ENCODE data around the gene TMSB4X.
A peak's percentile ranks its signal among the peaks of the same experiment; 100 is the strongest.
"Not testable (repeated sequence)": the region's sequence is repeated elsewhere in the genome, so short reads cannot be mapped to it uniquely, and the experiment has no call there.

TMSB4X gene

GRCh38 chrX:12978205-12979025 is 3.5 kb downstream of the TMSB4X start:
- TF ChIP-seq CTCF (IDR thresholded peaks at IDR 0.05; ENCODE audit: low read depth, low read length): no peak
- H3K4me3 ChIP-seq (ENCODE audit: low read depth, low read length): peak overlapping the region; percentile 84

DNA sequence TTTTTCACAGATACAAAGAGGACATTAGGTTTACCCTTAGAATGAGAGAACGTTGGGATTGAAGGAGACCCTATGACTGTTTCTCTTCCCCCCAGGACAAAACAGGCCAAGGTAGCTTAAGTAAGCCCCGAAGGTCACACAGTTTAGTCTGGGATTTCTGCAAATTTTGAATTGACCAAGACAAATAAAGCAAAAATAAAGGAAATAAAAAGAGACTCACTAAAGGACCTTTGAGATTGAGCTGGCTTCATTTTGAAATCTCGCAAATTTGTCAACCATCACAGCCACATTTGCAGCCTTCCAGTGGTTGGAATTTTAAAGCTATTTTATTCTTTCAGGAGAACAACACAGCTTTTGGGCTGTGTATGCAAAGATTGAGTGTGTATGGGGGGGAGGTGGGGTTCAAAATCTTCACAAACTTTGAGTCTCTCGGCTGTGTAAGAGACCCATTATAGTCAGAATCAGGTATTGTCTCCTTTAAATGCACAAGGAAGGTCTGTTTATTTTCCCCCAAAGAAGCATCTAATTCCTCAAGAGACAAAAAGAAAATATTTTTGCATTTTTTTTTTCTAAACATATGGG is 4.2 kb downstream of the TMSB4X start:
- no peak overlapping the region for H3K4me3 ChIP-seq (ENCODE audit: low read depth, low read length)
- TF ChIP-seq CTCF (IDR thresholded peaks at IDR 0.05; ENCODE audit: low read depth, low read length): no peak

DNA sequence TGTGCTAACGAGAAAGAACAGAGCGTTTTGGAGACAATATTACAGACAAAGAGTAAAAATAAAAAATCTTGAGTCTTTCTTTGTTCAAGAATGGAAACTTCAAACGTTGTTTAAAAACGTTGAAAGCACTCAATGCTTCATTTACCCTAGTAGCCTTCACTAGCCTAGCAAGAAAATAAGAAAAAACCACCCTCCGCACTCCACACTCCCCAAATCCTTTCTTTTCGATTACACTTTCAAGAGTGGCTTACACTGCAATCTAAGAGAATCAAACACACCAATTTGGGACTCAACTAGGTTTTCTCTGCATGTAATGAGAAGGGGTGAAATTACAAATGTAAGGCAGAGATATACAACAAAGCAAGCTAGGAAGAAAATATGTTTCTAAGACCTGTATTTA is 4.7 kb downstream of the TMSB4X start:
- no peak for TF ChIP-seq CTCF (IDR thresholded peaks at IDR 0.05; ENCODE audit: low read depth, low read length)
- H3K4me3 ChIP-seq (ENCODE audit: low read depth, low read length): no peak overlapping the region

DNA sequence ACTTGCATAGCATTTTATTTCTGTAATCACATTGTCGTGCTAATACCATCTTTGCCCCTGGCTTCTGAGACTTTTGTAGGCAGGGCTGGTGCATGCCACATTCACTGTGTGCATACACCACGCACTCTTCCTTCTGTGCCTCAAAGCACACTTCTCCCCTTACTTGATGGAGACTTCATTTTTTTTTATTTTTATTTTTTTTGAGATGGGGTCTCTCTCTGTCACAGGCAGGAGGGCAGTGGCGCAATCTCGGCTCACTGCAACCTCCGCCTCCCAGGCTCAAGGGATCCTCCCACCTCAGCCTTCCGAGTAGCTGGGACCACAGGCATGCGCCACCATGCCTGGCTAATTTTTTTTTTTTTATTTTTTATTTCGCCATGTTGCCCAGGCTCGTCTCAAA is 5.1 kb downstream of the TMSB4X start:
- H3K4me3 ChIP-seq (ENCODE audit: low read depth, low read length): not testable (repeated sequence)

DNA sequence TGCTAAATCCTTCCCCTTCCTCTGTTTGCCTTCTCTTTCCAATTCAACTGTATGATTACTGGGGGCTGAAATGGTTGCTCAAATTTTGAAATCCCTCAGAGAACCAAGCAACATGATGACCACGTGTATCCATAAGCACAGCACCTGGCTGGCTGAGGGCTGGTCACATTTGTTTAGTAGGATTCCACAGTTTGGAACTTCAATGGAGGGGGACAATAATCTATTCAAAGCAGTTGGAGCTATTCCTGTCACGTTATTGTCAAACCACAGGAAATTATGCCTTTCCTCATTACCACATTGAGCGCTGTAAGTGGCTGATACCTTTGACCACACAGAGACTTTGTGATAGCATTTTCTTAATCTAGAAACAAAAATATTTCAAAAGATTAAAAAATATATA is 7.0 kb downstream of the TMSB4X start:
- H3K4me3 ChIP-seq (ENCODE audit: low read depth, low read length): no peak overlapping the region
- TF ChIP-seq CTCF (IDR thresholded peaks at IDR 0.05; ENCODE audit: low read depth, low read length): no peak

DNA sequence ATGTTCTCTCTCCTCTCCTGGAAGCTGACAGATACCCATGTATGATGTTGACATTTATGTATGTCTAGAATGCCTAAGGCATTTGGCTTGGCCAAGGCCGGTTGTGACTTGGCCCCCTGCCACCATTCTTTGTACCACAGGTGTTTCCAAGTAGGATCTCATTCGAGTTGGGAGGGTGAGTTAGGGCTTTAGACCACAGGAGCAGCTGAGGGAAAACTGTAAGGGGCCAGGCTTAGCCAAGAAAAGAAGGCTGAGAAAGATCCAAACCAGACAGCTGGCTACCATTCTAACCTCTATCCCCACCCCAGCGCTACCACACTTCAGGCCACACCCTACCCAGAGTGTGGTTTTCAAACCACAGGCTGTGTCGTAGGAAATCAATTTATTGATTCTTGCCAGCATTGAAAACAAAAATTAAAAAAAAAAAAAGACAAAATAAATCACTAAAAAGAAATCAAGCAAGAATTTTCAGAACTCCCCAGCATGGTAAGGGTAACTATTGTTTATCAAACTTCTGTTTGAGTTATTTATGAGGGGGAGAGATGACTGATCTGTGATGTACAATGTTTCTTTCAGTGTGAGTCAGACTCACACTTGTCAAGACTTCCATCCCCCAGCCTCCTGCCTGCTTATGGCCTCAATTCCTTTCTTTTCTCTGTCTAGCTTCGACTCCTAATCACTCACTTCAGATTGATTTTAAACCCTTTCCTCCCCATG is 9.9 kb downstream of the TMSB4X start:
- TF ChIP-seq CTCF (IDR thresholded peaks at IDR 0.05; ENCODE audit: low read depth, low read length): no peak

DNA sequence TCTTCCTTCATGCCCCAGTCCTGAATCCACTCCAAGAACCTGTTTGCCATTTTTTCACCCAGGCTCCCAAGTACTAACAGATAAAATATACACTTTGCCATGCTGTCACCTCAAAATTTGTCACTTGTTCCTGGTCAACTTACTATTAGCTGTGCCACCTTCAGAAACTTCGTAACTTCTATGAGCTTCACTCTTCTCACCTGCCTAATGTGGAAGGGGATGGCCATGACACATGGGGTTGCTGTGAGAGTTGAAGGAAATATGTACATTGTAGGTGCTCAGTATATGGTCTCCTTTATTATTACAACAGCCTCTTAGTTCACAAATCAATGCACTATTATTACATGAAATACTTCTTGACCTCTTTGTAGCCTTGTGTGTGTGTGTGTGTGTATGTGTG is 10.4 kb downstream of the TMSB4X start:
- no peak overlapping the region for H3K4me3 ChIP-seq (ENCODE audit: low read depth, low read length)
- TF ChIP-seq CTCF (IDR thresholded peaks at IDR 0.05; ENCODE audit: low read depth, low read length): no peak

More for the DNA sequence above, 9.9 kb downstream of the TMSB4X start:
- H3K4me3 ChIP-seq (ENCODE audit: low read depth, low read length): no peak overlapping the region

Measured in WI38 (cell line).